T-helper 1 cell treated with Interleukin-12 subunit alpha and Interleukin-12 subunit beta and Interleukin-4 antibody, amounts not matched to agents 30 μg/mL and 1 μg/mL, for 36 hours (primary cell): Measurements from ENCODE around the gene SPPL2B.

ENCODE experiments used
- H3K27ac Mint-ChIP-seq: one replicate; pipeline ENCODE4 v1.8.0; 2021; ENCODE audit warnings: mild to moderate bottlenecking, mixed read lengths
- H3K27me3 Mint-ChIP-seq: one replicate; pipeline ENCODE4 v1.8.0; 2021; ENCODE audit warnings: low read depth, mixed read lengths
- H3K36me3 Mint-ChIP-seq: one replicate; pipeline ENCODE4 v1.8.0; 2021; ENCODE audit warnings: low read depth, mixed read lengths
- H3K4me1 Mint-ChIP-seq: one replicate; pipeline ENCODE4 v1.8.0; 2021; ENCODE audit warnings: low read depth, mixed read lengths
- H3K4me3 Mint-ChIP-seq: one replicate; pipeline ENCODE4 v1.8.0; 2021; ENCODE audit warnings: mild to moderate bottlenecking, moderate library complexity, mixed read lengths
- H3K9me3 Mint-ChIP-seq: one replicate; pipeline ENCODE4 v1.8.0; 2021; ENCODE audit warnings: mixed read lengths

The SPPL2B gene

GRCh38 chr19:2324220-2324948 lies 4.1 kb upstream of the SPPL2B start:
- no peaks in the 10 kb centered on the region for H3K9me3 Mint-ChIP-seq
- H3K4me3 Mint-ChIP-seq, result no peak overlapping the region
- peaks cover 18% of the 10 kb centered on the region for H3K36me3 Mint-ChIP-seq
- H3K4me1 Mint-ChIP-seq, result peaks cover 26% of the 10 kb centered on the region
- no peak overlapping the region for H3K27ac Mint-ChIP-seq
- H3K27me3 Mint-ChIP-seq, result no peaks in the 10 kb centered on the region

GRCh38 chr19:2325281-2326046 lies 3.0 kb upstream of the SPPL2B start:
- peak overlapping the region; percentile 62 for H3K27ac Mint-ChIP-seq
- peak overlapping the region; percentile 71 for H3K4me3 Mint-ChIP-seq
- peaks cover 35% of the 10 kb centered on the region for H3K4me1 Mint-ChIP-seq
- H3K9me3 Mint-ChIP-seq, result no peaks in the 10 kb centered on the region
- H3K36me3 Mint-ChIP-seq, result peaks cover 23% of the 10 kb centered on the region
- H3K27me3 Mint-ChIP-seq, result no peaks in the 10 kb centered on the region

- no peaks in the 10 kb centered on the region for H3K9me3 Mint-ChIP-seq
- peak overlapping the region; percentile 96 for H3K27ac Mint-ChIP-seq
- H3K4me3 Mint-ChIP-seq, result peak overlapping the region; percentile 96
- H3K36me3 Mint-ChIP-seq, result peaks cover 23% of the 10 kb centered on the region
- H3K27me3 Mint-ChIP-seq, result no peaks in the 10 kb centered on the region
- H3K4me1 Mint-ChIP-seq, result peaks cover 44% of the 10 kb centered on the region
Measured at GRCh38 chr19:2326699-2327360, 1.7 kb upstream of the SPPL2B start.

- Mint-ChIP-seq H3K4me3 (peak overlapping the region; percentile 96), H3K27ac (peak overlapping the region; percentile 96), H3K27me3 (no peaks in the 10 kb centered on the region), H3K36me3 (peaks cover 23% of the 10 kb centered on the region), H3K9me3 (no peaks in the 10 kb centered on the region), H3K4me1 (peaks cover 51% of the 10 kb centered on the region)
Measured at GRCh38 chr19:2327773-2328400, 597 bp upstream of the SPPL2B start.

GRCh38 chr19:2329149-2329478 lies 630 bp downstream of the SPPL2B start:
- H3K4me1 Mint-ChIP-seq, result peaks cover 51% of the 10 kb centered on the region
- H3K4me3 Mint-ChIP-seq, result peak overlapping the region; percentile 88
- peak overlapping the region; percentile 92 for H3K27ac Mint-ChIP-seq
- no peaks in the 10 kb centered on the region for H3K27me3 Mint-ChIP-seq
- H3K36me3 Mint-ChIP-seq, result peaks cover 23% of the 10 kb centered on the region
- H3K9me3 Mint-ChIP-seq, result no peaks in the 10 kb centered on the region

GRCh38 chr19:2329501-2329916 lies 1.0 kb downstream of the SPPL2B start:
- Mint-ChIP-seq H3K27ac (peak overlapping the region; percentile 92), H3K36me3 (peaks cover 22% of the 10 kb centered on the region), H3K4me1 (peaks cover 51% of the 10 kb centered on the region), H3K27me3 (no peaks in the 10 kb centered on the region), H3K4me3 (peak overlapping the region; percentile 88), H3K9me3 (no peaks in the 10 kb centered on the region)

- no peaks in the 10 kb centered on the region for H3K27me3 Mint-ChIP-seq
- no peaks in the 10 kb centered on the region for H3K9me3 Mint-ChIP-seq
- H3K36me3 Mint-ChIP-seq, result peaks cover 19% of the 10 kb centered on the region
- peaks cover 51% of the 10 kb centered on the region for H3K4me1 Mint-ChIP-seq
- H3K4me3 Mint-ChIP-seq, result peak overlapping the region; percentile 88
- peak overlapping the region; percentile 46 for H3K27ac Mint-ChIP-seq
Measured at GRCh38 chr19:2330255-2330631, 1.8 kb downstream of the SPPL2B start.

- peaks cover 49% of the 10 kb centered on the region for H3K4me1 Mint-ChIP-seq
- H3K9me3 Mint-ChIP-seq, result peaks cover 2% of the 10 kb centered on the region
Measured at GRCh38 chr19:2330632-2331284, 2.3 kb downstream of the SPPL2B start.

GRCh38 chr19:2331601-2332246 lies 3.2 kb downstream of the SPPL2B start:
- H3K4me3 Mint-ChIP-seq, result no peak overlapping the region
- no peaks in the 10 kb centered on the region for H3K27me3 Mint-ChIP-seq
- peaks cover 40% of the 10 kb centered on the region for H3K4me1 Mint-ChIP-seq
- peaks cover 21% of the 10 kb centered on the region for H3K36me3 Mint-ChIP-seq
- H3K27ac Mint-ChIP-seq, result peak overlapping the region; percentile 88
- peaks cover 5% of the 10 kb centered on the region for H3K9me3 Mint-ChIP-seq

More at GRCh38 chr19:2330632-2331284, 2.3 kb downstream of the SPPL2B start:
- peak overlapping the region; percentile 46 for H3K27ac Mint-ChIP-seq
- peak overlapping the region; percentile 40 for H3K4me3 Mint-ChIP-seq
- H3K27me3 Mint-ChIP-seq, result no peaks in the 10 kb centered on the region
- H3K36me3 Mint-ChIP-seq, result peaks cover 19% of the 10 kb centered on the region

- Mint-ChIP-seq H3K27ac (peak overlapping the region; percentile 88), H3K4me3 (peak overlapping the region; percentile 40), H3K4me1 (peaks cover 34% of the 10 kb centered on the region), H3K27me3 (no peaks in the 10 kb centered on the region), H3K9me3 (peaks cover 5% of the 10 kb centered on the region), H3K36me3 (peaks cover 20% of the 10 kb centered on the region)
Measured at GRCh38 chr19:2332341-2333026, 4.0 kb downstream of the SPPL2B start.

GRCh38 chr19:2333027-2333806 lies 4.7 kb downstream of the SPPL2B start:
- Mint-ChIP-seq H3K27me3 (no peaks in the 10 kb centered on the region), H3K4me1 (peaks cover 30% of the 10 kb centered on the region), H3K36me3 (peaks cover 19% of the 10 kb centered on the region), H3K4me3 (no peak overlapping the region), H3K27ac (no peak overlapping the region), H3K9me3 (peaks cover 5% of the 10 kb centered on the region)

GRCh38 chr19:2333807-2334211 lies 5.3 kb downstream of the SPPL2B start:
- Mint-ChIP-seq H3K4me3 (no peak overlapping the region), H3K27ac (no peak overlapping the region), H3K9me3 (peaks cover 5% of the 10 kb centered on the region), H3K27me3 (no peaks in the 10 kb centered on the region), H3K4me1 (peaks cover 30% of the 10 kb centered on the region), H3K36me3 (peaks cover 17% of the 10 kb centered on the region)

GRCh38 chr19:2334426-2334825 lies 5.9 kb downstream of the SPPL2B start:
- H3K27ac Mint-ChIP-seq, result no peak overlapping the region
- H3K9me3 Mint-ChIP-seq, result peaks cover 5% of the 10 kb centered on the region
- peaks cover 26% of the 10 kb centered on the region for H3K4me1 Mint-ChIP-seq
- no peak overlapping the region for H3K4me3 Mint-ChIP-seq
- peaks cover 17% of the 10 kb centered on the region for H3K36me3 Mint-ChIP-seq
- no peaks in the 10 kb centered on the region for H3K27me3 Mint-ChIP-seq
